GM12801 (cell line): ENCODE measurements around the gene DBNL.
"Not testable (repeated sequence)": the region's sequence is repeated elsewhere in the genome, so short reads cannot be mapped to it uniquely, and the experiment has no call there.

ENCODE experiments used
- CTCF ChIP-seq: IDR thresholded peaks from one replicate; pipeline ENCODE4 v1.5.1; 2011; ENCODE audit warnings: control low read depth; ENCODE audit not compliant: insufficient read length; ENCODE audit errors: extremely low read depth

The DBNL gene

GRCh38 chr7:44044315-44045225, at the start of gene DBNL:
TSS of gene DBNL (plus strand) at chr7:44044702. CDS start at chr7:44044738, 36 bp downstream.
- no peak for TF ChIP-seq CTCF

- TF ChIP-seq CTCF: not testable (repeated sequence)
These were observed 47.0 kb upstream of the DBNL start, which contains the start of gene SPDYE1 for GRCh38 chr7:43997532-43997931. TSS of gene SPDYE1 (plus strand) at chr7:43997897. CDS start at chr7:43999950, 2,053 bp downstream.

DNA sequence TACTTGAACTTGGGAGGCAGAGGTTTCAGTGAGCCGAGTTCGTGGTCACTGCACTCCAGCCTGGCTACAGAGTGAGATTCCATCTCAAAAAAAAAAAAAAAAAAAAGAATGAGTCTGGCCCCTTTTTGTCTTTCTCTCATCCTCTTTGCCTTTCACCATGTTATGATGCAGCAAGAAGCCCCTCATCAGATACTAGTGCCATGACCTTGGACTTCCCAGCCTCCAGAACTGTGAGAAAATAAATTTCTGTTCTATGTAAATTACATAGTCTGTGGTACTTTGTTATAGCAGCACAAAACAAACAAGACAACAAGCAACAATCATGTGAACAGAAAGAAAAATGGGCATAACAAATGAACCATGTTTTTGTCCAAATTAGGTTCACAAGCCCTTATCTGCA, 2.3 kb upstream of the DBNL start:
- no peak for TF ChIP-seq CTCF

- no peak for TF ChIP-seq CTCF
These were observed 600 bp upstream of the DBNL start for GRCh38 chr7:44043902-44044301.

DNA sequence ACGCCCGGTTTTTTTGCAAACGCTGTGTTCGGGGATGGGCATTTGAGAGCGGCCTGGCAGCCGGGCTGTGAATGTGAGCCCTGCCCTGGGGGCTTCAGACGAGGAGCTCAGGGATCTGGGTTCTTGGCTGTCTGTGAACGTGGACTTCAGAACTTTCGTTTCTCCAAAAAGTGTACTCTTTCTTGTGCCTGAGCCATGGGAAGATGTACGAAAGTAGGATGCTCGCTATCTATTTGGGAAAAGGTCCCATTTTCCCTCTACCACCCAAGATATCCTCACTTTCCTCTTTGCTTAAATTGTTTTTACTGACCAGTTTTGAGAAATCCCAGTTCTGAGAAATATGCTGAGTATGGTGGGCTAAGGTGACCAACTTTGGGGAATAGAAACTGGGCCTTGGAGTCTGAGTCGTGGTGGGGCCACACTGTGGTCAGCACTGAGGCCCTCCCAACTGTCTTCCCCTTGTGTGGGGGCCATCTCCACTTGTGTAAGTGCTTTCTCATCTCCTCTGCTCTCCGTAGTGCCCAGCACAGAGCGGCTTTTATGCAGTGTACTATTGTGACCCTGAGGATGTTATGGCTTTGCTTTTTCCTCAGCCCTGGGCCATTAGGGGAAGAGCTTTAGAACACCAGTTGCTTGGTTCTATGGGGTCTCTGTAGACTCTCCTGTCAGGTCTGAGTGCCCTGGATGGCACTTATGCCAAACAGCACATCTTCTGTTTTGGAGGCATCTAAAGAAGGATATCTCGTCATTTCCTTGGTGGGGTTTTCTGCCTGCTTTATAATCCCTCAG, 918 bp downstream of the DBNL start:
- no peak for TF ChIP-seq CTCF

DNA sequence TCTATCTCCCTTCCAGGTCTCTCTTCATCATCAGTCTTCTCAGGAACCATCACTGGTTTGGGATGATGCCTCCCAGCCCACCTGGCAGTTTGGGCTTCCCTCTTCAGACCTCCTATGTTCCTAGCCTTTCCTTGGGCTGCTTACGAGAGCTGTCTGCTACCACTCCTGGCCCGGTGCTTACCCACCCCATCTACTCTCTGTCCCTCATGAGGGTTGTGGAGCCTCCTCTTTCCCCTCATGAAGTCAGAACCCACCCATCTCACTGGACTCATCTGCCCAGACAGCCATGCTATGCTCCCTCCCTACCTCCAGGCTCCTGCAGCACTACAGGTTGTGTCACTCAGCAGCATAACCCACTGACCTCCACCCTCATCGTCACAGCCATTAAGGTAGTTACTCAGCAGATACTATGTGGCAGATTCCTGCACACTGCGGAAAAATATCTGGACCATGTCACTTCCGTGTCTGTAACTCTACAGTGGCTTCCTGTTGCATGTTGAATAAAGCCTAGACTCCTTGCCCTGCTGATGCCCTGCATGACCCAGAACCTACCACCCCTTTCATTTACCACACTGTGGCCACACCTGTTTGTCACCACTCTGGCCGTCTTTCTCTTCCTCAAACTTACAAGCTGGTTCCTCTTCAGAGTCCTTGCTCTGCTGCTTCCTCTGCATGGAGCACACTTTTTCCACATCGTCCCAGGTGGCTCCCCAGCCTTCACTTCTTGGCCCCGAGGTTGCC, 2.0 kb downstream of the DBNL start:
- no peak for TF ChIP-seq CTCF
